Activated CD8-positive, alpha-beta memory T cell treated with anti-CD3 and anti-CD28 coated beads for 48 hours (primary cell): Measurements from ENCODE around the gene STING1.
"Not testable (repeated sequence)": the region's sequence is repeated elsewhere in the genome, so short reads cannot be mapped to it uniquely, and the experiment has no call there.

ENCODE experiments used
- DNase-seq, 3 experiments: peaks; one replicate each; pipeline ENCODE4 v3.0.0-alpha.2; 2020; ENCODE audit warnings: low read depth in 2 of 3, low spot score in 2 of 3

STING1 gene

GRCh38 chr5:139503036-139503817, 20.7 kb upstream of the STING1 start:
- not testable (repeated sequence) for DNase-seq

GRCh38 chr5:139501381-139501780, 18.8 kb upstream of the STING1 start:
- DNase-seq: no peak

- DNase-seq: no peak
These were observed 13.3 kb upstream of the STING1 start for GRCh38 chr5:139495638-139496435.

- no peak for DNase-seq
These were observed 12.3 kb upstream of the STING1 start for GRCh38 chr5:139494832-139495231.

GRCh38 chr5:139494256-139494655, 11.7 kb upstream of the STING1 start:
- no peak for DNase-seq

- no peak for DNase-seq
These were observed 10.2 kb upstream of the STING1 start for GRCh38 chr5:139492700-139493192.

- DNase-seq: no peak
These were observed 5.7 kb upstream of the STING1 start for GRCh38 chr5:139488260-139488659.

GRCh38 chr5:139486201-139486600, 3.6 kb upstream of the STING1 start:
- no peak for DNase-seq

GRCh38 chr5:139482890-139483208, 291 bp upstream of the STING1 start:
- DNase-seq: not testable (repeated sequence)

GRCh38 chr5:139481580-139482049, 943 bp downstream of the STING1 start:
- no peak for DNase-seq

- DNase-seq: no peak
These were observed 1.4 kb downstream of the STING1 start for GRCh38 chr5:139481122-139481533.

- DNase-seq: not testable (repeated sequence)
These were observed 2.8 kb downstream of the STING1 start for GRCh38 chr5:139479729-139480128.

- DNase-seq: not testable (repeated sequence)
These were observed 3.7 kb downstream of the STING1 start for GRCh38 chr5:139478657-139479423.

GRCh38 chr5:139475865-139476617, 6.5 kb downstream of the STING1 start:
- no peak for DNase-seq

GRCh38 chr5:139474890-139475791, 7.4 kb downstream of the STING1 start:
- no peak for DNase-seq

GRCh38 chr5:139473565-139473964, 9.0 kb downstream of the STING1 start:
- no peak for DNase-seq

GRCh38 chr5:139473105-139473504, 9.5 kb downstream of the STING1 start:
- no peak for DNase-seq

GRCh38 chr5:139472386-139473030, 10.1 kb downstream of the STING1 start:
- no peak for DNase-seq

GRCh38 chr5:139470821-139471300, 11.7 kb downstream of the STING1 start, which contains the start of gene SMIM33:
Gene SMIM33, plus strand, starts transcription at chr5:139471004. Its CDS starts 118 bp downstream, at chr5:139471122.
- no peak for DNase-seq
